ENCODE data around the gene SLC6A4.

The SLC6A4 gene

GRCh38 chr17:30220414-30220813 lies 15.1 kb downstream of the SLC6A4 start:
- no peak for DNase-seq (ENCODE audit: low read depth, low spot score)
- Histone ChIP-seq H3K4me3 (ENCODE audit: insufficient read length, low read depth) (no peak overlapping the region), H3K4me1 (ENCODE audit: insufficient read depth, insufficient read length) (peaks cover 6% of the 10 kb centered on the region), H3K9ac (ENCODE audit: insufficient read length, low read depth) (no peak overlapping the region), H3K36me3 (ENCODE audit: insufficient read depth, insufficient read length, low read length) (no peaks in the 10 kb centered on the region), H3K27me3 (ENCODE audit: insufficient read depth, insufficient read length) (no peaks in the 10 kb centered on the region), H3K9me3 (ENCODE audit: insufficient read depth, low read length) (no peaks in the 10 kb centered on the region)
- TF ChIP-seq YY1 (IDR thresholded peaks at IDR 0.05; ENCODE audit: insufficient read depth, insufficient read length) (no peak), ZNF274 (IDR thresholded peaks at IDR 0.05; ENCODE audit: low read depth, low read length) (no peak), SUZ12 (IDR thresholded peaks at IDR 0.05; ENCODE audit: extremely low read depth, insufficient read depth, insufficient read length) (no peak)

- H3K4me1 ChIP-seq (ENCODE audit: insufficient read depth, insufficient read length): peaks cover 2% of the 10 kb centered on the region
- no peak overlapping the region for H3K4me3 ChIP-seq (ENCODE audit: insufficient read length, low read depth)
- no peak overlapping the region for H3K9ac ChIP-seq (ENCODE audit: insufficient read length, low read depth)
- no peaks in the 10 kb centered on the region for H3K27me3 ChIP-seq (ENCODE audit: insufficient read depth, insufficient read length)
- H3K9me3 ChIP-seq (ENCODE audit: insufficient read depth, low read length): no peaks in the 10 kb centered on the region
- no peak for TF ChIP-seq ZNF274 (IDR thresholded peaks at IDR 0.05; ENCODE audit: low read depth, low read length)
- no peak for TF ChIP-seq SUZ12 (IDR thresholded peaks at IDR 0.05; ENCODE audit: extremely low read depth, insufficient read depth, insufficient read length)
- TF ChIP-seq YY1 (IDR thresholded peaks at IDR 0.05; ENCODE audit: insufficient read depth, insufficient read length): no peak
- H3K36me3 ChIP-seq (ENCODE audit: insufficient read depth, insufficient read length, low read length): no peaks in the 10 kb centered on the region
- DNase-seq (ENCODE audit: low read depth, low spot score): no peak
These were observed 15.7 kb downstream of the SLC6A4 start for GRCh38 chr17:30219833-30220232.

- Histone ChIP-seq H3K9ac (ENCODE audit: insufficient read length, low read depth) (no peak overlapping the region), H3K9me3 (ENCODE audit: insufficient read depth, low read length) (no peaks in the 10 kb centered on the region), H3K27me3 (ENCODE audit: insufficient read depth, insufficient read length) (no peaks in the 10 kb centered on the region), H3K36me3 (ENCODE audit: insufficient read depth, insufficient read length, low read length) (no peaks in the 10 kb centered on the region), H3K4me3 (ENCODE audit: insufficient read length, low read depth) (no peak overlapping the region), H3K4me1 (ENCODE audit: insufficient read depth, insufficient read length) (peaks cover 2% of the 10 kb centered on the region)
- DNase-seq (ENCODE audit: low read depth, low spot score): no peak
- TF ChIP-seq YY1 (IDR thresholded peaks at IDR 0.05; ENCODE audit: insufficient read depth, insufficient read length): no peak
- no peak for TF ChIP-seq SUZ12 (IDR thresholded peaks at IDR 0.05; ENCODE audit: extremely low read depth, insufficient read depth, insufficient read length)
- TF ChIP-seq ZNF274 (IDR thresholded peaks at IDR 0.05; ENCODE audit: low read depth, low read length): no peak
These were observed 16.2 kb downstream of the SLC6A4 start for GRCh38 chr17:30219315-30219714.

GRCh38 chr17:30218799-30219198 lies 16.7 kb downstream of the SLC6A4 start:
- Histone ChIP-seq H3K4me3 (ENCODE audit: insufficient read length, low read depth) (no peak overlapping the region), H3K4me1 (ENCODE audit: insufficient read depth, insufficient read length) (peaks cover 2% of the 10 kb centered on the region), H3K9ac (ENCODE audit: insufficient read length, low read depth) (no peak overlapping the region), H3K36me3 (ENCODE audit: insufficient read depth, insufficient read length, low read length) (no peaks in the 10 kb centered on the region), H3K9me3 (ENCODE audit: insufficient read depth, low read length) (no peaks in the 10 kb centered on the region), H3K27me3 (ENCODE audit: insufficient read depth, insufficient read length) (no peaks in the 10 kb centered on the region)
- DNase-seq (ENCODE audit: low read depth, low spot score): no peak
- no peak for TF ChIP-seq ZNF274 (IDR thresholded peaks at IDR 0.05; ENCODE audit: low read depth, low read length)
- TF ChIP-seq YY1 (IDR thresholded peaks at IDR 0.05; ENCODE audit: insufficient read depth, insufficient read length): no peak
- TF ChIP-seq SUZ12 (IDR thresholded peaks at IDR 0.05; ENCODE audit: extremely low read depth, insufficient read depth, insufficient read length): no peak

- TF ChIP-seq YY1 (IDR thresholded peaks at IDR 0.05; ENCODE audit: insufficient read depth, insufficient read length) (no peak), ZNF274 (IDR thresholded peaks at IDR 0.05; ENCODE audit: low read depth, low read length) (no peak), SUZ12 (IDR thresholded peaks at IDR 0.05; ENCODE audit: extremely low read depth, insufficient read depth, insufficient read length) (no peak)
- no peaks in the 10 kb centered on the region for H3K27me3 ChIP-seq (ENCODE audit: insufficient read depth, insufficient read length)
- no peak overlapping the region for H3K4me3 ChIP-seq (ENCODE audit: insufficient read length, low read depth)
- H3K4me1 ChIP-seq (ENCODE audit: insufficient read depth, insufficient read length): peaks cover 5% of the 10 kb centered on the region
- H3K9me3 ChIP-seq (ENCODE audit: insufficient read depth, low read length): no peaks in the 10 kb centered on the region
- no peaks in the 10 kb centered on the region for H3K36me3 ChIP-seq (ENCODE audit: insufficient read depth, insufficient read length, low read length)
- DNase-seq (ENCODE audit: low read depth, low spot score): no peak
- no peak overlapping the region for H3K9ac ChIP-seq (ENCODE audit: insufficient read length, low read depth)
These were observed 17.7 kb downstream of the SLC6A4 start for GRCh38 chr17:30217746-30218245.

- no peak for DNase-seq (ENCODE audit: low read depth, low spot score)
- no peak overlapping the region for H3K9ac ChIP-seq (ENCODE audit: insufficient read length, low read depth)
- no peaks in the 10 kb centered on the region for H3K9me3 ChIP-seq (ENCODE audit: insufficient read depth, low read length)
- no peak overlapping the region for H3K4me3 ChIP-seq (ENCODE audit: insufficient read length, low read depth)
- H3K36me3 ChIP-seq (ENCODE audit: insufficient read depth, insufficient read length, low read length): no peaks in the 10 kb centered on the region
- no peaks in the 10 kb centered on the region for H3K27me3 ChIP-seq (ENCODE audit: insufficient read depth, insufficient read length)
- peaks cover 5% of the 10 kb centered on the region for H3K4me1 ChIP-seq (ENCODE audit: insufficient read depth, insufficient read length)
- no peak for TF ChIP-seq YY1 (IDR thresholded peaks at IDR 0.05; ENCODE audit: insufficient read depth, insufficient read length)
- TF ChIP-seq ZNF274 (IDR thresholded peaks at IDR 0.05; ENCODE audit: low read depth, low read length): no peak
- TF ChIP-seq SUZ12 (IDR thresholded peaks at IDR 0.05; ENCODE audit: extremely low read depth, insufficient read depth, insufficient read length): no peak
These were observed 18.4 kb downstream of the SLC6A4 start for GRCh38 chr17:30217054-30217453.

- Histone ChIP-seq H3K4me1 (ENCODE audit: insufficient read depth, insufficient read length) (peaks cover 4% of the 10 kb centered on the region), H3K9me3 (ENCODE audit: insufficient read depth, low read length) (no peaks in the 10 kb centered on the region), H3K36me3 (ENCODE audit: insufficient read depth, insufficient read length, low read length) (no peaks in the 10 kb centered on the region), H3K27me3 (ENCODE audit: insufficient read depth, insufficient read length) (no peaks in the 10 kb centered on the region), H3K4me3 (ENCODE audit: insufficient read length, low read depth) (no peak overlapping the region), H3K9ac (ENCODE audit: insufficient read length, low read depth) (no peak overlapping the region)
- no peak for TF ChIP-seq SUZ12 (IDR thresholded peaks at IDR 0.05; ENCODE audit: extremely low read depth, insufficient read depth, insufficient read length)
- no peak for TF ChIP-seq ZNF274 (IDR thresholded peaks at IDR 0.05; ENCODE audit: low read depth, low read length)
- no peak for TF ChIP-seq YY1 (IDR thresholded peaks at IDR 0.05; ENCODE audit: insufficient read depth, insufficient read length)
- no peak for DNase-seq (ENCODE audit: low read depth, low spot score)
These were observed 22.7 kb downstream of the SLC6A4 start for GRCh38 chr17:30212750-30213149.
